ENCODE measurements around the gene SETDB1.

The SETDB1 gene

DNA sequence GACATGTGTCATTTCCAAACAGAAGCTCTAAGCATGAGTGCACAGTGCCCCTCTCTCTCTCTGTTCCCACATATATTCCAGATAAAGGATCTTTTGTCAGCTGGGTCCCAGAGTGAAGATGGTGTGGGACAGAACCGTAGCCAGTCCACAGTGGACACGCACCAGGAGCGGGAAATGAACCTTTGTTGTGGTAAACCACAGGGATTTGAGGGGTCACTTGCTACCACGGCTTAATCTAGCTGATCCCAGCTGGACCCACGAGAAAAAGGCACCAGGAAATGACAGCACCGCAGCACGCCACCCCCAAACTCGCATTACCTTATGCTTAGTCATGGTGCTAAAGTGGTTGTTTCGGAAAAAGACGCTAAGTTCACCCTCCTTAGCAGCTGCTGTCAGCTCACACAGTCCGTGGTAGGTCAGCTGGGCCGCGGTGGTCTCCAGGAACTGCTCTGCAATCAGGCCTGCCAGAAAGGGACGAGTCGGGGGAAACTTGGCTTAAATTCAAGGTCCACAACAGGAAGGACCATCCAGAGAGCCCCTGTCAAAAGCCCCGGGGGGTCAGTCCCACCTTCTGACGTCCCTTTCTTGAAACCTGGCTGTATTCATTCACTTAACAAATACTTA lies 73.0 kb downstream of the SETDB1 start:
- no peak overlapping the region for H3K4me2 ChIP-seq (ENCODE audit: low read length)
- H3K27ac ChIP-seq = no peak overlapping the region
- H3K27me3 ChIP-seq (ENCODE audit: control insufficient read depth, insufficient read depth, low read length) = no peaks in the 10 kb centered on the region
- no peaks in the 10 kb centered on the region for H3K9me3 ChIP-seq (ENCODE audit: control insufficient read depth, low read length)
- H3K79me2 ChIP-seq = peaks cover 3% of the 10 kb centered on the region
- H3K4me1 ChIP-seq = no peaks in the 10 kb centered on the region
- no peaks in the 10 kb centered on the region for H3K36me3 ChIP-seq (ENCODE audit: control insufficient read depth, insufficient read depth, low read length)
- no peak overlapping the region for H2AFZ ChIP-seq
- H3K4me3 ChIP-seq (ENCODE audit: low read depth, low read length) = no peak overlapping the region
- H3K9ac ChIP-seq = no peak overlapping the region
- TF ChIP-seq, protein P1, sequence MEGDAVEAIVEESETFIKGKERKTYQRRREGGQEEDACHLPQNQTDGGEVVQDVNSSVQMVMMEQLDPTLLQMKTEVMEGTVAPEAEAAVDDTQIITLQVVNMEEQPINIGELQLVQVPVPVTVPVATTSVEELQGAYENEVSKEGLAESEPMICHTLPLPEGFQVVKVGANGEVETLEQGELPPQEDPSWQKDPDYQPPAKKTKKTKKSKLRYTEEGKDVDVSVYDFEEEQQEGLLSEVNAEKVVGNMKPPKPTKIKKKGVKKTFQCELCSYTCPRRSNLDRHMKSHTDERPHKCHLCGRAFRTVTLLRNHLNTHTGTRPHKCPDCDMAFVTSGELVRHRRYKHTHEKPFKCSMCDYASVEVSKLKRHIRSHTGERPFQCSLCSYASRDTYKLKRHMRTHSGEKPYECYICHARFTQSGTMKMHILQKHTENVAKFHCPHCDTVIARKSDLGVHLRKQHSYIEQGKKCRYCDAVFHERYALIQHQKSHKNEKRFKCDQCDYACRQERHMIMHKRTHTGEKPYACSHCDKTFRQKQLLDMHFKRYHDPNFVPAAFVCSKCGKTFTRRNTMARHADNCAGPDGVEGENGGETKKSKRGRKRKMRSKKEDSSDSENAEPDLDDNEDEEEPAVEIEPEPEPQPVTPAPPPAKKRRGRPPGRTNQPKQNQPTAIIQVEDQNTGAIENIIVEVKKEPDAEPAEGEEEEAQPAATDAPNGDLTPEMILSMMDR (IDR thresholded peaks at IDR 0.05) = no peak

DNA sequence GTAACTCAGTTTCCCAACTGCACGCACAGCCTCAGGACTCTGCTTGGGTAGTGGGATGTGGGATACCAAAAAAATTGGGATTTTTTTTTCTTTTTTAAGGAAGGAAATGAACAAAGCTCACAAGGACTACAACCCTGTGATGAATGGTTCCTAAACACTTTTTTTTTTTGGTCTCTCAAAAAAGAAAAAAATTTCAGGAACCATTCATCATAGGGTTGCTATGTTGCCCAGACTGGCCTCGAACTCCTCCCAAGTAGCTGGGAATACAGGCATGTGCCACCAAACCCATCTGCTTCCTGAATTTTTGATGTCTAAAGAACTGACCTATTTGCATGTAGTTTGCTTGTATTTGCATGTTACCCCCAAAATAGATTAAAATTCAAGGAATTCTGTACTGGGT lies 73.8 kb downstream of the SETDB1 start:
- no peaks in the 10 kb centered on the region for H3K27me3 ChIP-seq (ENCODE audit: control insufficient read depth, insufficient read depth, low read length)
- H3K36me3 ChIP-seq (ENCODE audit: control insufficient read depth, insufficient read depth, low read length) = no peaks in the 10 kb centered on the region
- no peak overlapping the region for H3K4me3 ChIP-seq (ENCODE audit: low read depth, low read length)
- H3K9ac ChIP-seq = no peak overlapping the region
- H2AFZ ChIP-seq = no peak overlapping the region
- no peaks in the 10 kb centered on the region for H3K9me3 ChIP-seq (ENCODE audit: control insufficient read depth, low read length)
- H3K4me1 ChIP-seq = no peaks in the 10 kb centered on the region
- peaks cover 5% of the 10 kb centered on the region for H3K79me2 ChIP-seq
- no peak overlapping the region for H3K4me2 ChIP-seq (ENCODE audit: low read length)
- no peak overlapping the region for H3K27ac ChIP-seq
- TF ChIP-seq, protein P1 (IDR thresholded peaks at IDR 0.05) = no peak

DNA sequence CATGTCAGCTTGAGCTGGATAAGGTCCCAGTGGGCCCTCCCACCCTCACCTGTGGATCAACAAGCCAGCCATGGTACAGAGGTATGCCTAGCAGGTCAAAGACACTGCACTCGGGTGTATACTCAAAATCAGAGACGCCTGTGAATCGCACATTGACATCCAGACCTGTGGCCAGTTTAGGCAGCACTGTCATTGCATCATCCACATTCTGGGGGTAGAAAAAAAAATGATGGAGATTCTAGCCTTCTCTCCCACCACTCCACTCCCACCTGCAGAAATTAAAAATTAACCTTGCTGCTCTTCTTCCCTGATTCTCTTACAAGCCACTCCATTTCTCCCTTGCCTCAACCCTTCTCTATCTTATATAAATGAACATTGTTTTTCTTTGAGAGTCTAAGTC lies 74.2 kb downstream of the SETDB1 start:
- Histone ChIP-seq H3K9me3 (ENCODE audit: control insufficient read depth, low read length) (no peaks in the 10 kb centered on the region), H3K36me3 (ENCODE audit: control insufficient read depth, insufficient read depth, low read length) (no peaks in the 10 kb centered on the region), H3K4me1 (no peaks in the 10 kb centered on the region), H3K4me3 (ENCODE audit: low read depth, low read length) (no peak overlapping the region), H2AFZ (no peak overlapping the region), H3K9ac (no peak overlapping the region), H3K27me3 (ENCODE audit: control insufficient read depth, insufficient read depth, low read length) (no peaks in the 10 kb centered on the region), H3K4me2 (ENCODE audit: low read length) (no peak overlapping the region), H3K27ac (no peak overlapping the region), H3K79me2 (peaks cover 5% of the 10 kb centered on the region)
- TF ChIP-seq, protein P1 (IDR thresholded peaks at IDR 0.05) = no peak

DNA sequence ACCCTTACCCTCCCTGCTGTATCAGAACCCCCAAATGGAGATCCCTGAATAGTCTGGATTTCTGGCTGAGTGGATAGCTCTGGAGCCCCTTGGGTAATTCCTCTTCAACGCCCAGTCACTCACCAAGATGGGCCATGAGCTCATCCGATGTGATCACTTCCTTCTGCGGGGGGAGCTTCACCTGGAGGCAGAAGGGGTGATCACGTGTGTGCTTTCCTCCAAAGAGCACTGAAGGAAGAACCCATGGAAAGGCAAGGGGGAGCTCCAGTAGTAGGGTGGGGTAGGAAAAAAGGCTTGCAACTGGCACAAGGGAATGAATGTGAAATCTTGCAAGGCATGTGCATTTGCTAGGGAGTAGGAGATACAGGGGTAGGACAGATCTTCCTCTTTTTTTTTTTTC lies 75.4 kb downstream of the SETDB1 start:
- no peak overlapping the region for H3K27ac ChIP-seq
- no peaks in the 10 kb centered on the region for H3K4me1 ChIP-seq
- H3K36me3 ChIP-seq (ENCODE audit: control insufficient read depth, insufficient read depth, low read length) = no peaks in the 10 kb centered on the region

More for the DNA sequence above, 75.4 kb downstream of the SETDB1 start:
- no peaks in the 10 kb centered on the region for H3K9me3 ChIP-seq (ENCODE audit: control insufficient read depth, low read length)
- H3K4me3 ChIP-seq (ENCODE audit: low read depth, low read length) = no peak overlapping the region
- peaks cover 5% of the 10 kb centered on the region for H3K79me2 ChIP-seq
- no peak overlapping the region for H2AFZ ChIP-seq
- H3K4me2 ChIP-seq (ENCODE audit: low read length) = no peak overlapping the region
- H3K27me3 ChIP-seq (ENCODE audit: control insufficient read depth, insufficient read depth, low read length) = no peaks in the 10 kb centered on the region
- TF ChIP-seq, protein P1 (IDR thresholded peaks at IDR 0.05) = no peak
- H3K9ac ChIP-seq = no peak overlapping the region
